Lower lobe of right lung (tissue), 2 donors: ENCODE measurements around the gene LINGO1. TPM values are rescaled to one million over a fixed set of nuclear protein-coding genes. Genes with fewer than 3 reads are reported as not detected.

Source experiments
- ATAC-seq, 2 donors: fragments of 200-7000 bp; cut with Tn5 transposase; one replicate each; pipeline ENCODE4 v1.9.1; 2020 to 2022; ENCODE audit warnings: mild to moderate bottlenecking in 2 of 2, moderate library complexity in 2 of 2
- DNase-seq: peaks from one replicate; pipeline ENCODE4 v3.0.0-alpha.2; 2020
- H3K27ac ChIP-seq: fragments of 200-600 bp; one replicate; pipeline ENCODE4 v1.8.0; 2022
- H3K27me3 ChIP-seq: fragments of 200-600 bp; one replicate; pipeline ENCODE4 v1.8.0; 2022; ENCODE audit warnings: low read depth
- H3K36me3 ChIP-seq: fragments of 200-600 bp; one replicate; pipeline ENCODE4 v1.8.0; 2022; ENCODE audit warnings: mild to moderate bottlenecking
- H3K4me1 ChIP-seq: fragments of 200-600 bp; one replicate; pipeline ENCODE4 v1.8.0; 2022
- H3K4me3 ChIP-seq: fragments of 200-600 bp; one replicate; pipeline ENCODE4 v1.8.0; 2022; ENCODE audit warnings: mild to moderate bottlenecking
- H3K9me3 ChIP-seq: fragments of 200-600 bp; one replicate; pipeline ENCODE4 v1.8.0; 2022
- intact Hi-C: fragments of 100-400 bp; cut with DNase I; formaldehyde crosslinking; loops from one replicate; pipeline ENCODE4 v1.11.0; 2022
- total RNA-seq: library from RNA; stranded (reverse); fragmentation: NEBNext Ultra II Directional; extraction: Animal tissue kit (Norgen Biotek cat#: 25700); gene quantifications from one replicate; pipeline ENCODE4 v1.2.1, GENCODE V29; 2021
- TF ChIP-seq, protein P1 (sequence below): fragments of 200-600 bp; IDR thresholded peaks from one replicate; pipeline ENCODE4 v1.8.0; 2022; ENCODE audit warnings: antibody characterized with exemption, mild to moderate bottlenecking
- donor health status: DM: no; HTN: yes; CAD: no; lungs with severe emphysema.

The LINGO1 gene
- total RNA-seq, 1 donor from 2014 or later = 0.86 TPM

DNA sequence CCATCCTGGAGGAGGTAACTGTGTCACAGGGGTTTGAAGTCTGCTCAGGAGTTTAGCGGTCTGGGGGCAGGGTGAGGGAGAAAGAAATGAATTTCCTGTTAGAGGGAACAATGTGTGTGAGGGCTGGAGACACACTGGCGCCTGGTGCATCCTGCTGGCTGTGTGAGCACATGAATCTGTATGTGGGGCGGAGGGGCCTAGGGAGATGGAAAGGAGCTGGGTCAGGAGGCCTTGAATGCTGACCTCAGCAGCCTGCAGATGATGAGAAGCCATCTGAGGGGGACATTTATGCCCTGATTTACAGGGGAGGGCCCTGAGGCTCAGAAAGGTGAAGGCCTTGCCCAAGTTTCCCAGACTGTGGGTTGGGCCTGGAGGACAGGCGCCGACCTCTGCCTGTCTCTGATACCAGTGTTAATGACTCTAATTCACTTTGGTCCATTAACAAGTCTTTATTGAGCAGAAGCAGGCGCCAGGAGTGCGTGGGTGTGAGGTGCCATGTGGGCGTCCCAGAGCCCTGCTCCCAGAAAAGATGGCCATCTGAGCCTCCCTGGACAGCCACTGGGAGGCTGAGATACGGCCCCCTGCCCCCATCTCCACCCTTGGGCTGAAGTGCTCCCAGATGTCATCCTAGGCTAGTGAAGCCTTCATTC is 34.8 kb downstream of the LINGO1 start:
- TF ChIP-seq, protein P1, sequence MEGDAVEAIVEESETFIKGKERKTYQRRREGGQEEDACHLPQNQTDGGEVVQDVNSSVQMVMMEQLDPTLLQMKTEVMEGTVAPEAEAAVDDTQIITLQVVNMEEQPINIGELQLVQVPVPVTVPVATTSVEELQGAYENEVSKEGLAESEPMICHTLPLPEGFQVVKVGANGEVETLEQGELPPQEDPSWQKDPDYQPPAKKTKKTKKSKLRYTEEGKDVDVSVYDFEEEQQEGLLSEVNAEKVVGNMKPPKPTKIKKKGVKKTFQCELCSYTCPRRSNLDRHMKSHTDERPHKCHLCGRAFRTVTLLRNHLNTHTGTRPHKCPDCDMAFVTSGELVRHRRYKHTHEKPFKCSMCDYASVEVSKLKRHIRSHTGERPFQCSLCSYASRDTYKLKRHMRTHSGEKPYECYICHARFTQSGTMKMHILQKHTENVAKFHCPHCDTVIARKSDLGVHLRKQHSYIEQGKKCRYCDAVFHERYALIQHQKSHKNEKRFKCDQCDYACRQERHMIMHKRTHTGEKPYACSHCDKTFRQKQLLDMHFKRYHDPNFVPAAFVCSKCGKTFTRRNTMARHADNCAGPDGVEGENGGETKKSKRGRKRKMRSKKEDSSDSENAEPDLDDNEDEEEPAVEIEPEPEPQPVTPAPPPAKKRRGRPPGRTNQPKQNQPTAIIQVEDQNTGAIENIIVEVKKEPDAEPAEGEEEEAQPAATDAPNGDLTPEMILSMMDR = no peak
- no peak for DNase-seq
- ATAC-seq = no peak
- H3K27ac ChIP-seq = no peak overlapping the region
- no peaks in the 10 kb centered on the region for H3K4me1 ChIP-seq
- intact Hi-C loops = no loop called here
- H3K27me3 ChIP-seq = no peaks in the 10 kb centered on the region
- H3K9me3 ChIP-seq = no peaks in the 10 kb centered on the region
- H3K4me3 ChIP-seq = no peak overlapping the region
- no peaks in the 10 kb centered on the region for H3K36me3 ChIP-seq

DNA sequence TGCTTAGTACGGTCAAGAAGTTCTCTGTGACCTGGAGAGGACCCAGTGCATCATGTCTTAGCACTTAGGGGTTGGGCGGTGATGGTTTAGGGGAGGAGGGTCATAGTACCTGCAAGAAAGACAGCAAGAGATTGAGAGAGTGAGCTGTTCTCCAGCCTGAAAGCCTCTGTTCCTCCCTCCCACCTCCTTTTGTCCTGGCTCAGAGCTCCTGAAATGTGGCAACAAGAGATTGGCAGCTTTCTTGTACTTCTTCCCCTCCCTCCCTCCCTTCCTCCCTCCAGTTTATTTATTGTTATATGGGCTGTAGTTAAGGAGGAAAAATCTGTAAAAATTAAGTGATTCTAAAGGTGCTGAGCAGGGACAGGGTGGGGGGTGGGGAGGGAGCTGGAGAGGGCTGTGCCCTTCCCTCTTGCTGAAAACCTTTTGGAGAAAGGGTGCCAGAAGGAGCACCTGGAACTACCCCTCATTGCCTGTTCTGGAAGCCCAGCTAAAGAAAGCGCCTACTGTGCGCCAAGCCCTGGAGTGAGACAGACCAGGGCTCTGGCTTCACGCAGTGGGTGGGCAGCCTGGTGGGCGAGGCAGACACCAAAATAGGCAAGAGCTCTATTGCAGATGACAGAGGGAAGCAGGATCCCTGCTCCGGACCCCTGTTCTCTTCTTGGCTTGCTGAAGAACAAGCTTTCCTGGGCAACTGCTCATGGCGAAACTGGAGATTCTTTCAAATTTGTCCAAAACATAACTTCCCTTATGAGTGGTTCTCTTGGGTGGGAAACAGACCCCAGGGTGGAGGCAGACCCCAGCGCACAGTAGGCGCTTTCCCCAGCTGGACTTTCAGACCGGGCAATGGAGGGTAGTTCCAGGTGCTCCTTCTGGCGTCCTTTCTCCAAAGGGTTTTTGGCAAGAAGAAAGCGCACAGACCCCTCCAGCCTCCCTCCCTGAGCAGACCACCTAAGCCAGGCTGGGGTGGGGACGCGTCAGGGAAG is 35.6 kb downstream of the LINGO1 start:
- no peaks in the 10 kb centered on the region for H3K27me3 ChIP-seq
- no peaks in the 10 kb centered on the region for H3K36me3 ChIP-seq
- TF ChIP-seq, protein P1 = no peak
- H3K27ac ChIP-seq = no peak overlapping the region
- no peaks in the 10 kb centered on the region for H3K4me1 ChIP-seq
- intact Hi-C loops = no loop called here
- H3K9me3 ChIP-seq = no peaks in the 10 kb centered on the region
- ATAC-seq (no peak), DNase-seq (no peak)
- H3K4me3 ChIP-seq = no peak overlapping the region

DNA sequence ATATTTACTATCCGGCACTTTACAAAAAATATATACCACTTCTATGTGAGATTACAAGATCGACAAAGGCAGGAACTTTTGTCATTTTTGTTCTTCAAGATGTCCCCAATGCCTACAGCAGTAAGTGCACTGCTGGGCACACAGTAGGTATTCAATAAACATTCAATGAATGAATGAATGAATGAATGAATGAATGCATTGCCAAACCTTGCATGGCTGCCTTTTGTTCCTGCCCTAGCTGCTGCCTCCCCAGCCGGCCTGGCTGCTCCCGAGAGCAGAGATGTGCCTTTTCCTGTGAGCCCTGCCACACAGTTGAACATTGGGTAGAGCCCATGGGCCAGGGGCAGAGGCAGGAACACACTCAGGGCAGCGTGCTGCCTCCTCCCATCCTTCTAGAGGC is 37.5 kb downstream of the LINGO1 start:
- ATAC-seq = no peak

DNA sequence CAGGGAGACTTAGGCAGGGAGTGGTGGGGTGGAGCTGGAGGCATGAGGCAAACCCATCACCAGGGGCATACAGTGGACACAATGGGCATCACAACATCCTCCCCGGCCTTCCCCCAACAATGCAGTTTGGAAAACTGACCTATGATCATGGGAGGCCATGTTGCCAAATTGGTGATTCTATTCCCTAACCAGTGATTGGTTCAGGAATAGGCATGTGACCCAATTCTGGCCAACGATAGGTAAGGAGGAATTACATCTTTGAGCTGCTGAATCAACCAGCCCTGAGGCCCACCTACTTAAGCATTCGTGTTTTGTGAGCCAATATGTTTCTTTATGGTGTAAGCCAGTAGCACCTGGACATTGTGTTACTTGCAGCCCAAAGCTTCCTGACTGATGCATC is 40.0 kb downstream of the LINGO1 start:
- H3K36me3 ChIP-seq = no peaks in the 10 kb centered on the region
- H3K4me1 ChIP-seq = no peaks in the 10 kb centered on the region
- ATAC-seq (no peak), DNase-seq (no peak)
- H3K9me3 ChIP-seq = no peaks in the 10 kb centered on the region
- H3K27me3 ChIP-seq = no peaks in the 10 kb centered on the region
- TF ChIP-seq, protein P1 = no peak
- no peak overlapping the region for H3K27ac ChIP-seq
- intact Hi-C loops = no loop called here
- H3K4me3 ChIP-seq = no peak overlapping the region

More for the DNA sequence above, 37.5 kb downstream of the LINGO1 start:
- Histone ChIP-seq H3K27me3 (no peaks in the 10 kb centered on the region), H3K27ac (no peak overlapping the region), H3K4me3 (no peak overlapping the region), H3K4me1 (no peaks in the 10 kb centered on the region), H3K9me3 (no peaks in the 10 kb centered on the region), H3K36me3 (no peaks in the 10 kb centered on the region)
- intact Hi-C loops = no loop called here
- TF ChIP-seq, protein P1 = no peak
- DNase-seq = no peak

DNA sequence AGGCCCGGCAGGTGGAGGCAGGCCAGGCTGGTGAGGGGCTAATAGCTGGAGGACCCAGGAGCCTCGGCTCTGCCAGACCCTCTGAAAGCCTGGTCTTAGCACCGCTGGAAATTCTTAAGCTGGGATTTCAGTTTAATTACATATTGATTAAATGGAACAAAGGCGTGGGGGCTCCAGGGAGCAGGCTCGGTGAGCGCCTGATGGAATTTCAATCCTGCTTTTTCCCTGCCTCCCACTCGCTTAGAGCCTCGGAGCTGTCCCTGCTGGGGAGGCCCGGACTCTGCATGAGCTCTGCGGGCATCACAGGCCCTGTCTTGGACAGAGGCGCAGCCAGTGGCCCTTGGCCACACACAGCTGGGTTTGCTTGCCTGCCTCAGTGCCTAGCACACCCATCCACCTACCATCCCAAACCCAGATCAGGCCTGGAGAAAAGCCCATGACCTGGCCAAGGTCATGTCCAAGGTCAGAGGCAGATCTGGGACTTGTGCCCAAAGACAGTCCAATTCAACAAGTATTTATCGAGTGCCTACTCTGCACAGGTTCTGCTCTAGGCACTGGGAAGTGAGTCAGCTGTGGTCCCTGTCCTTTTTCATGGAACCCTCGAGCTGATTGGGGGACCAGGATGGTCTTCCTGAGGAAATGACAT is 40.6 kb downstream of the LINGO1 start:
- H3K36me3 ChIP-seq = no peaks in the 10 kb centered on the region
- no peaks in the 10 kb centered on the region for H3K9me3 ChIP-seq
- H3K4me1 ChIP-seq = no peaks in the 10 kb centered on the region
- no peak overlapping the region for H3K27ac ChIP-seq
- DNase-seq = no peak
- H3K4me3 ChIP-seq = no peak overlapping the region
- intact Hi-C loops = no loop called here
- TF ChIP-seq, protein P1 = no peak
- no peak for ATAC-seq
- no peaks in the 10 kb centered on the region for H3K27me3 ChIP-seq
